ENCODE measurements around the gene IVL. TPM values are rescaled to one million over a fixed set of nuclear protein-coding genes. Genes with fewer than 3 reads are reported as not detected.

The IVL gene
- polyA plus RNA-seq, 1 of the 3 experiments (the other 2 are of a cell fraction) = 0.64 TPM

- 47% methylated on average over 7 of the region's 7 CpGs for whole genome bisulfite sequencing (ENCODE audit: low lambda C conversion rate)
- POLR2A ChIA-PET = no interaction called here
Observed at GRCh38 chr1:152904688-152905440, 3.5 kb upstream of the IVL start.

GRCh38 chr1:152906023-152906565, 2.3 kb upstream of the IVL start:
- no peak for DNase-seq
- H3K27ac ChIP-seq (ENCODE audit: low read depth in 2 of 2, low read length in 1 of 2) = peak overlapping the region in 1 of 2 experiments; percentile 99; a peak in 2 of 4 replicates
- peak overlapping the region; percentile 61 for H3K4me2 ChIP-seq
- TF ChIP-seq RXRA (IDR thresholded peaks at IDR 0.05; ENCODE audit: borderline replicate concordance, low read depth) = peak; percentile 88
- peak; percentile 78 for TF ChIP-seq PBX3 (IDR thresholded peaks at IDR 0.05)
- TF ChIP-seq NFIC (IDR thresholded peaks at IDR 0.05; ENCODE audit: borderline replicate concordance) = peak; percentile 74
- TF ChIP-seq, protein P1, sequence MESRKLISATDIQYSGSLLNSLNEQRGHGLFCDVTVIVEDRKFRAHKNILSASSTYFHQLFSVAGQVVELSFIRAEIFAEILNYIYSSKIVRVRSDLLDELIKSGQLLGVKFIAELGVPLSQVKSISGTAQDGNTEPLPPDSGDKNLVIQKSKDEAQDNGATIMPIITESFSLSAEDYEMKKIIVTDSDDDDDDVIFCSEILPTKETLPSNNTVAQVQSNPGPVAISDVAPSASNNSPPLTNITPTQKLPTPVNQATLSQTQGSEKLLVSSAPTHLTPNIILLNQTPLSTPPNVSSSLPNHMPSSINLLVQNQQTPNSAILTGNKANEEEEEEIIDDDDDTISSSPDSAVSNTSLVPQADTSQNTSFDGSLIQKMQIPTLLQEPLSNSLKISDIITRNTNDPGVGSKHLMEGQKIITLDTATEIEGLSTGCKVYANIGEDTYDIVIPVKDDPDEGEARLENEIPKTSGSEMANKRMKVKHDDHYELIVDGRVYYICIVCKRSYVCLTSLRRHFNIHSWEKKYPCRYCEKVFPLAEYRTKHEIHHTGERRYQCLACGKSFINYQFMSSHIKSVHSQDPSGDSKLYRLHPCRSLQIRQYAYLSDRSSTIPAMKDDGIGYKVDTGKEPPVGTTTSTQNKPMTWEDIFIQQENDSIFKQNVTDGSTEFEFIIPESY (IDR thresholded peaks at IDR 0.05; ENCODE audit: borderline replicate concordance, low read depth) = no peak
- TF ChIP-seq TEAD4 (IDR thresholded peaks at IDR 0.05; ENCODE audit: borderline replicate concordance, insufficient read depth) = peak; percentile 58; the same call in 1 of the 2 replicates
- peak; percentile 78 for TF ChIP-seq JUND (IDR thresholded peaks at IDR 0.05)
- TF ChIP-seq, protein P2, sequence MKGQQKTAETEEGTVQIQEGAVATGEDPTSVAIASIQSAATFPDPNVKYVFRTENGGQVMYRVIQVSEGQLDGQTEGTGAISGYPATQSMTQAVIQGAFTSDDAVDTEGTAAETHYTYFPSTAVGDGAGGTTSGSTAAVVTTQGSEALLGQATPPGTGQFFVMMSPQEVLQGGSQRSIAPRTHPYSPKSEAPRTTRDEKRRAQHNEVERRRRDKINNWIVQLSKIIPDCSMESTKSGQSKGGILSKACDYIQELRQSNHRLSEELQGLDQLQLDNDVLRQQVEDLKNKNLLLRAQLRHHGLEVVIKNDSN (IDR thresholded peaks at IDR 0.05; ENCODE audit: borderline replicate concordance, low read depth) = peak; percentile 18; the same call in 1 of the 2 replicates
- no peak for TF ChIP-seq RFX5 (IDR thresholded peaks at IDR 0.05; ENCODE audit: low read length)

More at GRCh38 chr1:152904688-152905440, 3.5 kb upstream of the IVL start:
- no peaks in the 10 kb centered on the region for H3K36me3 ChIP-seq (replicated peaks in 1 of 2; ENCODE audit: control insufficient read depth in 1 of 2, insufficient read depth in 2 of 2, low read length in 1 of 2)
- H3F3A ChIP-seq (replicated peaks; ENCODE audit: insufficient read depth) = peaks cover 35% of the 10 kb centered on the region
- H3K27ac ChIP-seq (ENCODE audit: low read depth in 2 of 2, low read length in 1 of 2) = peak overlapping the region in 1 of 2 experiments; percentile 99; a peak in 2 of 4 replicates
- H3K4me1 ChIP-seq (ENCODE audit: control insufficient read depth in 1 of 2, insufficient read depth in 2 of 2, low read depth in 1 of 2, low read length in 1 of 2) = peaks cover 0 to 30% of the 10 kb centered on the region in 2 experiments; a peak in 2 of 4 replicates
- peak overlapping the region; percentile 61 for H3K4me2 ChIP-seq
- H3K9me2 ChIP-seq = no peaks in the 10 kb centered on the region
- H2AFZ ChIP-seq (ENCODE audit: low read depth) = peak overlapping the region; percentile 47; the same call in 1 of the 2 replicates
- H4K20me1 ChIP-seq (ENCODE audit: insufficient read depth) = no peaks in the 10 kb centered on the region
- CTCF ChIA-PET = interaction anchor here (1.7 kb wide), 1 partner anchor 35 kb away, joined by 5 read pairs; no protein-coding TSS in a partner anchor
- H3K4me3 ChIP-seq (ENCODE audit: low read depth in 2 of 2, low read length in 1 of 2) = no peak overlapping the region
- TF ChIP-seq, protein P3, sequence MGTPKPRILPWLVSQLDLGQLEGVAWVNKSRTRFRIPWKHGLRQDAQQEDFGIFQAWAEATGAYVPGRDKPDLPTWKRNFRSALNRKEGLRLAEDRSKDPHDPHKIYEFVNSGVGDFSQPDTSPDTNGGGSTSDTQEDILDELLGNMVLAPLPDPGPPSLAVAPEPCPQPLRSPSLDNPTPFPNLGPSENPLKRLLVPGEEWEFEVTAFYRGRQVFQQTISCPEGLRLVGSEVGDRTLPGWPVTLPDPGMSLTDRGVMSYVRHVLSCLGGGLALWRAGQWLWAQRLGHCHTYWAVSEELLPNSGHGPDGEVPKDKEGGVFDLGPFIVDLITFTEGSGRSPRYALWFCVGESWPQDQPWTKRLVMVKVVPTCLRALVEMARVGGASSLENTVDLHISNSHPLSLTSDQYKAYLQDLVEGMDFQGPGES (IDR thresholded peaks at IDR 0.05; ENCODE audit: low read depth, low read length) = no peak
- peak; percentile 80 for TF ChIP-seq REST (IDR thresholded peaks at IDR 0.05; ENCODE audit: low read depth, low read length)
- H3K27me3 ChIP-seq (ENCODE audit: insufficient read depth) = no peaks in the 10 kb centered on the region
- no peaks in the 10 kb centered on the region for H3K79me2 ChIP-seq (ENCODE audit: insufficient read depth)
- DNase-seq = no peak
- no peaks in the 10 kb centered on the region for H3K9me3 ChIP-seq
- H3K9ac ChIP-seq = peak overlapping the region; percentile 71; the same call in 1 of the 2 replicates

More at GRCh38 chr1:152906023-152906565, 2.3 kb upstream of the IVL start:
- WGBS (ENCODE audit: low lambda C conversion rate) = 1% methylated on average over 5 of the region's 5 CpGs
- Histone ChIP-seq H3K36me3 (replicated peaks in 1 of 2; ENCODE audit: control insufficient read depth in 1 of 2, insufficient read depth in 2 of 2, low read length in 1 of 2) (no peaks in the 10 kb centered on the region), H3F3A (replicated peaks; ENCODE audit: insufficient read depth) (peaks cover 35% of the 10 kb centered on the region), H2AFZ (ENCODE audit: low read depth) (peak overlapping the region; percentile 36; the same call in 1 of the 2 replicates), H3K9me3 (no peaks in the 10 kb centered on the region), H3K4me3 (ENCODE audit: low read depth in 2 of 2, low read length in 1 of 2) (0 out of 4 replicates have a peak overlapping the region, but pooled peaks of 1 of the 2 experiments have one; percentile 3), H3K9me2 (no peaks in the 10 kb centered on the region), H3K27me3 (ENCODE audit: insufficient read depth) (no peaks in the 10 kb centered on the region), H3K79me2 (ENCODE audit: insufficient read depth) (no peaks in the 10 kb centered on the region), H4K20me1 (ENCODE audit: insufficient read depth) (no peaks in the 10 kb centered on the region), H3K9ac (peak overlapping the region; percentile 71; the same call in 1 of the 2 replicates), H3K4me1 (ENCODE audit: control insufficient read depth in 1 of 2, insufficient read depth in 2 of 2, low read depth in 1 of 2, low read length in 1 of 2) (peaks cover 0 to 30% of the 10 kb centered on the region in 2 experiments; a peak in 2 of 4 replicates)
- ChIA-PET CTCF (interaction anchor here (1.7 kb wide), 1 partner anchor 36 kb away, joined by 5 read pairs; no protein-coding TSS in a partner anchor), POLR2A (no interaction called here)
